HepG2 (cell line): ENCODE results near the gene PLSCR3. TPM values are rescaled to one million over a fixed set of nuclear protein-coding genes. Genes with fewer than 3 reads are reported as not detected.

Experiments used
- ASH2L ChIP-seq: fragments of 300-600, 200-600 bp; sonication (generic); IDR thresholded peaks from 2 replicates; pipeline ENCODE4 v1.7.0; 2017; ENCODE audit warnings: low read depth, mild to moderate bottlenecking, moderate library complexity, mixed read lengths, low read length; ENCODE audit not compliant: insufficient read length
- BRF2 ChIP-seq: sonication (generic); formaldehyde crosslinking; IDR thresholded peaks from 2 replicates; pipeline ENCODE4 v1.8.1; 2022; ENCODE audit warnings: mild to moderate bottlenecking, missing genetic modification reagents
- ELF1 ChIP-seq: sonication (generic); formaldehyde crosslinking; IDR thresholded peaks from 2 replicates; pipeline ENCODE4 v1.4.0; 2020; ENCODE audit warnings: missing genetic modification reagents
- ESRRA ChIP-seq: sonication (generic); formaldehyde crosslinking; IDR thresholded peaks from 2 replicates; pipeline ENCODE4 v1.5.1; 2020; ENCODE audit warnings: mild to moderate bottlenecking, low read depth, missing genetic modification reagents
- HMG20A ChIP-seq: IDR thresholded peaks from 2 replicates; pipeline ENCODE4 v1.6.1; 2016; ENCODE audit warnings: borderline replicate concordance
- KDM2A ChIP-seq: sonication (generic); formaldehyde crosslinking; IDR thresholded peaks from 2 replicates; pipeline ENCODE4 v1.4.0; 2020; ENCODE audit warnings: low read depth, missing genetic modification reagents, borderline replicate concordance
- MTA1 ChIP-seq: sonication (generic); formaldehyde crosslinking; IDR thresholded peaks from 2 replicates; pipeline ENCODE4 v1.4.0; 2020; ENCODE audit warnings: missing genetic modification reagents, mild to moderate bottlenecking, borderline replicate concordance
- NFIC ChIP-seq: IDR thresholded peaks from 2 replicates; pipeline ENCODE4 v1.6.1; 2012; ENCODE audit warnings: mild to moderate bottlenecking, low read length, inconsistent platforms
- PCBP2 ChIP-seq: fragments of 200-400 bp; formaldehyde crosslinking; optimal IDR thresholded peaks from 2 replicates; pipeline ENCODE3; 2018; ENCODE audit warnings: low read length, low read depth; ENCODE audit not compliant: poor library complexity, severe bottlenecking
- PLSCR1 ChIP-seq: sonication (generic); formaldehyde crosslinking; IDR thresholded peaks from 2 replicates; pipeline ENCODE4 v1.5.0; 2020; ENCODE audit warnings: missing genetic modification reagents, mild to moderate bottlenecking, borderline replicate concordance
- ZBTB33 ChIP-seq: sonication (generic); formaldehyde crosslinking; IDR thresholded peaks from 2 replicates; pipeline ENCODE4 v1.4.0; 2020; ENCODE audit warnings: missing genetic modification reagents
- ZFAT ChIP-seq: sonication (generic); formaldehyde crosslinking; conservative IDR thresholded peaks from 2 replicates; pipeline ENCODE4 v1.8.1; 2023; ENCODE audit warnings: missing genetic modification reagents, inconsistent platforms
- ZNF138 ChIP-seq: sonication (generic); formaldehyde crosslinking; IDR thresholded peaks from 2 replicates; pipeline ENCODE4 v1.5.0; 2020; ENCODE audit warnings: mild to moderate bottlenecking, low read depth, missing genetic modification reagents
- ZNF318 ChIP-seq: sonication (generic); formaldehyde crosslinking; IDR thresholded peaks from 2 replicates; pipeline ENCODE4 v1.4.0; 2020; ENCODE audit warnings: mild to moderate bottlenecking, missing genetic modification reagents
- ZNF430 ChIP-seq: sonication (generic); formaldehyde crosslinking; IDR thresholded peaks from 2 replicates; pipeline ENCODE4 v1.9.0; 2021; ENCODE audit warnings: mild to moderate bottlenecking, missing genetic modification reagents
- ZNF530 ChIP-seq: sonication (generic); formaldehyde crosslinking; IDR thresholded peaks from 2 replicates; pipeline ENCODE4 v1.5.0; 2020; ENCODE audit warnings: low read depth, mild to moderate bottlenecking, missing genetic modification reagents
- ZNF644 ChIP-seq: IDR thresholded peaks from 2 replicates; pipeline ENCODE4 v1.6.1; 2016; ENCODE audit warnings: low read depth
- polyA plus RNA-seq, 8 experiments: library from polyadenylated mRNA; depleted of rRNA in 3 of 8; stranded (reverse) in 7 of 8; unstranded in 1 of 8; fragments of >200 nt; fragmentation: Illumina TruSeq in 4 of 8; extraction: Trizol in 4 of 8; gene quantifications; 2 replicates each; pipeline versions ENCODE4 v1.2.1 to v1.2.3, GENCODE V29; 2011 to 2016; ENCODE audit warnings: low read depth in 4 of 8, missing spikeins in 1 of 8, mixed read lengths in 1 of 8; ENCODE audit not compliant: insufficient read depth in 1 of 8
- total RNA-seq, 5 experiments: library from RNA; depleted of rRNA; stranded (reverse); fragments of >200 nt; fragmentation: Illumina TruSeq; extraction: Trizol; gene quantifications; 2 replicates each; pipeline ENCODE4 v1.2.3, GENCODE V29; 2016; ENCODE audit warnings: low read depth in 1 of 5

Gene PLSCR3
- total and polyA plus RNA-seq, 2 of the 13 experiments (the other 11 are each of a cell fraction or from before 2014, with no cell fraction given) = 5.6 to 6.2 TPM

GRCh38 chr17:7380855-7381683, 13.3 kb downstream of the PLSCR3 start, which contains the start of gene TNK1 (continued):
- TF ChIP-seq PLSCR1 (CRISPR knock-in tag) (no peak), ZNF644 (CRISPR knock-in tag) (no peak), KDM2A (CRISPR knock-in tag) (peak; percentile 56; the same call in 1 of the 2 replicates), ZNF138 (0 out of 2 replicates have a peak, but pooled peaks have one; percentile 48), NFIC (no peak), PCBP2 (no peak), BRF2 (CRISPR knock-in tag) (no peak), ZNF430 (CRISPR knock-in tag) (no peak), ELF1 (CRISPR knock-in tag) (peak; percentile 75), ASH2L (no peak), ZBTB33 (CRISPR knock-in tag) (no peak), ESRRA (CRISPR knock-in tag) (no peak), ZNF318 (CRISPR knock-in tag) (no peak), HMG20A (no peak), ZNF530 (0 out of 2 replicates have a peak, but pooled peaks have one; percentile 39), ZFAT (no peak), MTA1 (CRISPR knock-in tag) (0 out of 2 replicates have a peak, but pooled peaks have one; percentile 29)
